Nephron progenitor cell (in vitro differentiated cells): ENCODE data around the gene DNAAF9.

Source experiments
- DNase-seq: peaks from one replicate; pipeline ENCODE4 v3.0.0; 2021
- H3K27ac Mint-ChIP-seq: 2 replicates; pipeline ENCODE4 v1.8.0; 2021; ENCODE audit warnings: mild to moderate bottlenecking, moderate library complexity, mixed read lengths
- H3K27me3 Mint-ChIP-seq: 2 replicates; pipeline ENCODE4 v1.8.0; 2021; ENCODE audit warnings: mild to moderate bottlenecking, low read depth, mixed read lengths; ENCODE audit not compliant: poor library complexity
- H3K36me3 Mint-ChIP-seq: 2 replicates; pipeline ENCODE4 v1.8.0; 2021; ENCODE audit warnings: low read depth, mixed read lengths
- H3K4me1 Mint-ChIP-seq: 2 replicates; pipeline ENCODE4 v1.8.0; 2021; ENCODE audit warnings: mixed read lengths
- H3K4me3 Mint-ChIP-seq: 2 replicates; pipeline ENCODE4 v1.8.0; 2021; ENCODE audit warnings: mild to moderate bottlenecking, moderate library complexity, mixed read lengths
- H3K9me3 Mint-ChIP-seq: 2 replicates; pipeline ENCODE4 v1.8.0; 2021; ENCODE audit warnings: mild to moderate bottlenecking, moderate library complexity, mixed read lengths
- TF ChIP-seq, protein P1 (sequence below): fragments of 200-600 bp; sonication (generic); IDR thresholded peaks from 2 replicates; pipeline ENCODE4 v1.5.0; 2021; ENCODE audit warnings: antibody characterized with exemption

DNAAF9 gene

DNA sequence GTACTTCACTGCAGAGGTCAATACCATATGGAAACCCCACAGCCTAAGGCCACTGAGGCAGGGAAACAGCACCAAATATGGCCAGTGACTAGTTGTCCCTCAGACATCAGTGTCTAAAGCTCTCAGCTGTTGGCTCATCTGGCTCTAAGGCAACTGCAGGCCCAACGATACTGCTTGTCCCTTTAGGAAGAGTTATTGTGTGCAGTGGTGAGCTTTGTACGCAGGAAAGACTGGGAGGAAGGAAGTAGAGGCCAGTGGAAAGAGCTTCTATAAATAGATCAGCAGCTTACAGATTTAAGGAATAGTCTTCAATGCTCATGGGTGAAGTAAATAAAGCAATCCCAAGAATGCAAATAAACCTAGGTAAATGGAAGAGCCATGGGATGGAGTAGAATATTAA is 29.3 kb downstream of the DNAAF9 start:
- H3K27ac Mint-ChIP-seq: peak overlapping the region; percentile 44
- no peaks in the 10 kb centered on the region for H3K9me3 Mint-ChIP-seq
- H3K4me3 Mint-ChIP-seq: no peak overlapping the region
- TF ChIP-seq, protein P1, sequence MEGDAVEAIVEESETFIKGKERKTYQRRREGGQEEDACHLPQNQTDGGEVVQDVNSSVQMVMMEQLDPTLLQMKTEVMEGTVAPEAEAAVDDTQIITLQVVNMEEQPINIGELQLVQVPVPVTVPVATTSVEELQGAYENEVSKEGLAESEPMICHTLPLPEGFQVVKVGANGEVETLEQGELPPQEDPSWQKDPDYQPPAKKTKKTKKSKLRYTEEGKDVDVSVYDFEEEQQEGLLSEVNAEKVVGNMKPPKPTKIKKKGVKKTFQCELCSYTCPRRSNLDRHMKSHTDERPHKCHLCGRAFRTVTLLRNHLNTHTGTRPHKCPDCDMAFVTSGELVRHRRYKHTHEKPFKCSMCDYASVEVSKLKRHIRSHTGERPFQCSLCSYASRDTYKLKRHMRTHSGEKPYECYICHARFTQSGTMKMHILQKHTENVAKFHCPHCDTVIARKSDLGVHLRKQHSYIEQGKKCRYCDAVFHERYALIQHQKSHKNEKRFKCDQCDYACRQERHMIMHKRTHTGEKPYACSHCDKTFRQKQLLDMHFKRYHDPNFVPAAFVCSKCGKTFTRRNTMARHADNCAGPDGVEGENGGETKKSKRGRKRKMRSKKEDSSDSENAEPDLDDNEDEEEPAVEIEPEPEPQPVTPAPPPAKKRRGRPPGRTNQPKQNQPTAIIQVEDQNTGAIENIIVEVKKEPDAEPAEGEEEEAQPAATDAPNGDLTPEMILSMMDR: no peak
- DNase-seq: no peak
- H3K4me1 Mint-ChIP-seq: no peaks in the 10 kb centered on the region
- peaks cover 27% of the 10 kb centered on the region for H3K36me3 Mint-ChIP-seq
- H3K27me3 Mint-ChIP-seq: peaks cover 3% of the 10 kb centered on the region

DNA sequence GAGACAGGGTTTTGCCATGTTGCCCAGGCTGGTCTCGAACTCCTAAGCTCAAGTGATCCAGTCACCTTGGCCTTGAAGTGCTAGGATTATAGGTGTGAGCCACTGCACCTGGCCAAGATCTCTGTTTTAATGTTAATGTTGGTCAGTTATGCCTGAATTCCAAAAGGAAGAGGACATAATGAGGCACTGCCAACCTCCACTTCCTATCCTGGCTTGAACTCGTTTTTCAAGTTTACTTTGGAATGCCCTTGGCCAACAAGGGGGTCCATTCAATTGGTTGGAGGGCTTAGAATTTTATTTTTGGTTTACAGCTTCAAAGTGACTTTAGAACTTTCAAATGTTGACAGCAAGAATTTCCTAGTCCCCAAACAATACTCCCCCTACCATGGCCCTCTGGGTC is 29.8 kb downstream of the DNAAF9 start:
- TF ChIP-seq, protein P1: no peak
- no peak for DNase-seq
- H3K9me3 Mint-ChIP-seq: no peaks in the 10 kb centered on the region
- no peak overlapping the region for H3K4me3 Mint-ChIP-seq
- no peak overlapping the region for H3K27ac Mint-ChIP-seq
- H3K36me3 Mint-ChIP-seq: peaks cover 32% of the 10 kb centered on the region
- no peaks in the 10 kb centered on the region for H3K4me1 Mint-ChIP-seq
- no peaks in the 10 kb centered on the region for H3K27me3 Mint-ChIP-seq

DNA sequence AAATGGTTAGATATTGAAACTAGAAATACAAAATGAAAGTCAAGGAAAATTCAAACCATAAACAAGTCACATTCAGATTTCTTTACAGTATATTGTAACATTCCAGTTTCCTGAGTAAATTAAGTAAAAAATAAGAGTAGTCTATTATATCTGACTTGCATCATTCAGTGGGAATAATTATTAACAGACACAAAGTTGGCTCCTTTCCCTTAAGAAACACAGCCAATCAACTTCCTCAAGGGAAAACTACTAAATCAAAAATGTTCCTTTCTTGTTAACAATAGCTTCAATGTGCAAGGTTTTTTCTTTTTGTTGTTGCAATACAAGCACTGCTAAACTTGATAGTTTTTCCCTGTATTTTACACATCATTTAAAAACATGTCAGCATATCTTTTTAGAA is 33.2 kb downstream of the DNAAF9 start:
- TF ChIP-seq, protein P1: no peak
- DNase-seq: no peak
- Mint-ChIP-seq H3K4me3 (no peak overlapping the region), H3K36me3 (peaks cover 61% of the 10 kb centered on the region), H3K27me3 (no peaks in the 10 kb centered on the region), H3K4me1 (no peaks in the 10 kb centered on the region), H3K9me3 (no peaks in the 10 kb centered on the region), H3K27ac (no peak overlapping the region)

DNA sequence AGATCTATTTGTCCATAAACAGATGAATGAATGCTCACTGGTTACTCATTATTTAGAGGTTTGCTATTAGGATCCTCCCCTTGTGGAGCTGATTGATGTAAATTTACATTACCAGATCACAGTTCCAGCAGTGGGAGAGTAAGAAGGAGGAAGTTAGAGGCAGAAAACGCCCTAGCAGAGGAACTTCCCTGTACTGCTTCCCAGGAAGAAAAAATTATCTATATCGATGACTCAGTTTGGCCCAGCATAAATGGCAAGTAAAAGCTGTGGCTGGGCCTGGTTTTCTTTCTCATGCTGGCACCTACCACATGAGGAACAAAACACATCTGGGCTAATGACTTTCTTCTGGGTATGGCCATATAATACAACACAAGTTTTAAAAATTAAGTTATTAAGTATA is 35.7 kb downstream of the DNAAF9 start:
- H3K36me3 Mint-ChIP-seq: peaks cover 64% of the 10 kb centered on the region
- H3K27me3 Mint-ChIP-seq: no peaks in the 10 kb centered on the region
- TF ChIP-seq, protein P1: no peak
- no peaks in the 10 kb centered on the region for H3K9me3 Mint-ChIP-seq
- no peak overlapping the region for H3K27ac Mint-ChIP-seq
- no peak overlapping the region for H3K4me3 Mint-ChIP-seq
- H3K4me1 Mint-ChIP-seq: peaks cover 5% of the 10 kb centered on the region
- DNase-seq: no peak

DNA sequence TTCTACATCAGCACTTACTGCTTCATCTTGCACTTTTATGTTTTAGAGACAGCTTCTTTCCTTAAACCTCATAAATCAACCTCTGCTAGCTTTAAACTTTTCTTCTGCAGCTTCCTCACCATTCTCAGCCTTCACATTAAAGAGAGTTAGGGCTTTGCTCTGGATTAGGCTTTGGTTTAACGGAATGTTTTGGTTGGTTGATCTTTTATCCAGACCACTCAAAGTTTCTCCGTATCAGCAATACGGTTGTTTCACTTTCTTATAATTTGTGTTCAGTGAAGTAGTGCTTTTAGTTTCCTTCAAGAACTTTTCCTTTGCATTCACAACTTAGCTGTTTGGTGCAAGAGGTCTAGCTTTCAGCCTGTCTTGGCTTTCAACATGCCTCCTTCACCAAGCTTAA is 40.4 kb downstream of the DNAAF9 start:
- Mint-ChIP-seq H3K9me3 (no peaks in the 10 kb centered on the region), H3K4me1 (peaks cover 5% of the 10 kb centered on the region), H3K4me3 (no peak overlapping the region), H3K36me3 (peaks cover 51% of the 10 kb centered on the region), H3K27me3 (no peaks in the 10 kb centered on the region), H3K27ac (no peak overlapping the region)
- DNase-seq: no peak
- TF ChIP-seq, protein P1: no peak

DNA sequence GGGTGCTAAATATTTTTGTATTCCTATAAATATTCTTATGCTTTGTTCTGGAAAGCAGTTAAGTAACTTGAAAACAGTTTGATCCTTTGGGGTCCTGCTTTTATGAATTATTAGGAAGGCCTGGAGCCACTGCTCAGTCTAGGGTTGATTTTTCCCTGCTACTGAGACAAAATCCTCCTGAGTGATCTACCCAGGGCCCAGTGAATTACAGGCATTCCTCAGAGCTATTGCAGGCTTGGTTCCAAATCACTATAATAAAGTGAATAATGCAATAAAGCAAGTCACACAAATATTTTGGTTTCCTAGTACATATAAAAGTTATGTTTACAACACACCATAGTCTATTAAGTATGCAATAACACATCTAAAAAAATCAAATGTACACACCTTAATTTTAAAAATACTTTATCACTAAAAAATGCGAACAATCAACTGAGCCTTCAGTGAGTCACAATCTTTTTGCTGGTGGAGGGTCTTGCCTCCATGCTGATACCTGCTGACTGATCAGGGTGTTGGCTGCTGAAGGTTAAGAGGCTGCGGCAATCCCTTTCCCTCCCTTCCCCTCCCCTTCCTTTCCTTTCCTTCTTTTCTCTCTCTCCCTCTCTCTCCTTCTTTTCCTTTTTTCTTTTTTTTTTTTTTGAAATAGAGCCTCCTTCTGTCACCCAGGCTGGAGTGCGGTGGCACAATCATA is 43.0 kb downstream of the DNAAF9 start:
- TF ChIP-seq, protein P1: no peak
- no peaks in the 10 kb centered on the region for H3K9me3 Mint-ChIP-seq
- H3K27ac Mint-ChIP-seq: no peak overlapping the region
- H3K4me1 Mint-ChIP-seq: peaks cover 5% of the 10 kb centered on the region
- H3K27me3 Mint-ChIP-seq: no peaks in the 10 kb centered on the region
- peaks cover 29% of the 10 kb centered on the region for H3K36me3 Mint-ChIP-seq
- DNase-seq: no peak
- H3K4me3 Mint-ChIP-seq: no peak overlapping the region
